Globus pallidus (tissue), 1 donor: ENCODE results near the gene ZNF470.

ENCODE experiments used
- DNase-seq: peaks from one replicate; pipeline ENCODE4 v3.0.0-alpha.2; 2015; ENCODE audit warnings: low spot score

ZNF470 gene

GRCh38 chr19:56567274-56568120 is at the start of gene ZNF470:
ZNF470 (plus strand) TSS chr19:56567468; CDS start chr19:56570312, 2,844 bp downstream.
- peak; percentile 92 for DNase-seq

- no peak for DNase-seq
Observed at GRCh38 chr19:56525214-56525860, 41.9 kb upstream of the ZNF470 start.

DNA sequence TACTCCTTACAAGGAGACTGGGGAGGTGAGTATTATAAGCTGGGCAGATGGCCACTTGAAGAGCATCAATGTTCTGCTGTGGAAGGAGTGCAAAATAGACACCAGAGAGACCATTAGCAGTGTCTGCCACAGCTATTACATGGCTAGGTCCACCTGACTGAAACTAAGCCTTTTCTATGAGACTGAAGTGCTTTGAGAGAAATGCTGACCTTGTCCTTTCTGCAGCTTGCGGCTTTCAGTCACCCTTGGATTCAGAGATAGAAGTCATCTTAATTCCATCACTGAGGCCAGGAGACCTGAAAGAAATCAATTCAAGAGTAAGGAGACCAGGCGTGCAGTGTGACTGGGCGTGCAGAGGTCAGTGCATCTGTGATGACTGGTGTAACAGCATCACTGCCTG is 29.8 kb upstream of the ZNF470 start:
- DNase-seq = no peak

GRCh38 chr19:56538254-56538760 is 29.0 kb upstream of the ZNF470 start:
- peak; percentile 90 for DNase-seq

DNA sequence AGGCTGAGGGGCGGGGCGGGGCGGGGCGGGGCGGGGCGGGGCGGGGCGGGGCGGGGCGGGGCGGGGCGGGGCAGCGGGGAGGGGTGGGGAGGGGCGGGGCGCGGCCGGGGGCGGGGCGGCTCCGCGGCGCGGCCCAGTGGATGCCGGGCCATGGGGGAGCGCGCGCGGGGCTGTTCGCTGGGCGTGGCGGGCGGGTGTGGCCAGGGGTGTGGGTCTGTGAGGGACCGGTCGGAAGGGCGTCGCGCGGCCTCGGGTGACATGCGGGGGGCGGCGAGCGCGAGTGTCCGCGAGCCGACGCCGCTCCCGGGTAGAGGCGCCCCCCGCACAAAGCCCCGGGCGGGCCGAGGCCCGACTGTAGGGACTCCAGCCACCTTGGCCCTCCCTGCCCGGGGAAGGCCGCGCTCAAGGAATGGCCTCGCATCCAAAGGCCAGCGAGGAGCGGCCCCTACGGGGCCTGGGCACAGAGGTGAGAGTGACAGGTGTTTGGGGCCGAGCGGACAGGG is 28.5 kb upstream of the ZNF470 start, which contains the start of gene ZFP28:
TSS of gene ZFP28 (plus strand) at position 188 of the 503 bp plus-strand sequence. CDS start at position 259, 71 bp downstream.
- no peak for DNase-seq

GRCh38 chr19:56543776-56544175 is 23.5 kb upstream of the ZNF470 start:
- DNase-seq = no peak

DNA sequence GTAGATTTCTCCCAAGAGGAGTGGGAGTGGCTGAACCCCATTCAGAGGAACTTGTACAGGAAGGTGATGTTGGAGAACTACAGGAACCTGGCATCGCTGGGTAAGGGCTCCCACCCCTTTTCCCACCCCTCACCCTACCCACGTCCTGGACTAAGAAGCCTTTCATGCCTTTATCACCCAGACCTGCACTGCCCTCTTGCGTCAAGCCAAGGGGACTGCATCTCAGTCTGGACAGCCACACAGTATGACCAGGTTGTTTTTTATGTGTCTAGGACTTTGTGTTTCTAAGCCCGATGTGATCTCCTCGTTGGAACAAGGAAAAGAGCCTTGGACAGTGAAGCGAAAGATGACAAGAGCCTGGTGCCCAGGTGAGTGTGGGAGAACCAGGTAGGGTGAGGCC is 19.7 kb upstream of the ZNF470 start:
- no peak for DNase-seq

DNA sequence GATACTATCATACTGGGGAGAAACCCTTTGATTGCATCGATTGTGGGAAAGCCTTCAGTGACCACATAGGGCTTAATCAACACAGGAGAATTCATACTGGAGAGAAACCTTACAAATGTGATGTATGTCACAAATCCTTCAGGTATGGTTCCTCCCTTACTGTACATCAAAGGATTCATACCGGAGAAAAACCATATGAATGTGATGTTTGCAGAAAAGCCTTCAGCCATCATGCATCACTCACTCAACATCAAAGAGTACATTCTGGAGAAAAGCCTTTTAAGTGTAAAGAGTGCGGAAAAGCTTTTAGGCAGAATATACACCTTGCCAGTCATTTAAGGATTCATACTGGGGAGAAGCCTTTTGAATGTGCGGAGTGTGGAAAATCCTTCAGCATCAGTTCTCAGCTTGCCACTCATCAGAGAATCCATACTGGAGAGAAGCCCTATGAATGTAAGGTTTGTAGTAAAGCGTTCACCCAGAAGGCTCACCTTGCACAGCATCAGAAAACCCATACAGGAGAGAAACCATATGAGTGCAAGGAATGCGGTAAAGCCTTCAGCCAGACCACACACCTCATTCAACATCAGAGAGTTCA is 12.9 kb upstream of the ZNF470 start:
- DNase-seq = no peak

DNA sequence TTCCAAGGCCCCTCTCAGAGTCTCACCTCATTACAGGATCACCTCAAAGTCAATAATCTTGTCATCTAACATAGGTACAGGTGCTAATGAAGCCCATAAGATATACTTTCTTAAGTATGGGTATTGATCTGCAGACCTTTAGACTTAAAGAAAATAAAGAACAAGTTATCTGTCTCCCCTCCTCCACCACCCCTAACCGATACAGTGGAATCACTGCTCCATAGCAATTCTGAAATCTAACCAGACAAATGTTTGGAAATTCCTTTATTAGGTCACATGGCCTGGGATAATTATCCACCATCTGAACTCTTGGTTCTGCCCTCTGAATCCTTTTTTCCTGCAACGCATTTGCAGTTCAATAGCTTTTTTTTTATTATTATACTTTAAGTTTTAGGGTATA is 4.5 kb upstream of the ZNF470 start:
- no peak for DNase-seq

GRCh38 chr19:56566904-56567273 is 379 bp upstream of the ZNF470 start:
- no peak for DNase-seq

- no peak for DNase-seq
Observed at GRCh38 chr19:56572589-56572988, 5.3 kb downstream of the ZNF470 start.

- no peak for DNase-seq
Observed at GRCh38 chr19:56573914-56574313, 6.6 kb downstream of the ZNF470 start.

DNA sequence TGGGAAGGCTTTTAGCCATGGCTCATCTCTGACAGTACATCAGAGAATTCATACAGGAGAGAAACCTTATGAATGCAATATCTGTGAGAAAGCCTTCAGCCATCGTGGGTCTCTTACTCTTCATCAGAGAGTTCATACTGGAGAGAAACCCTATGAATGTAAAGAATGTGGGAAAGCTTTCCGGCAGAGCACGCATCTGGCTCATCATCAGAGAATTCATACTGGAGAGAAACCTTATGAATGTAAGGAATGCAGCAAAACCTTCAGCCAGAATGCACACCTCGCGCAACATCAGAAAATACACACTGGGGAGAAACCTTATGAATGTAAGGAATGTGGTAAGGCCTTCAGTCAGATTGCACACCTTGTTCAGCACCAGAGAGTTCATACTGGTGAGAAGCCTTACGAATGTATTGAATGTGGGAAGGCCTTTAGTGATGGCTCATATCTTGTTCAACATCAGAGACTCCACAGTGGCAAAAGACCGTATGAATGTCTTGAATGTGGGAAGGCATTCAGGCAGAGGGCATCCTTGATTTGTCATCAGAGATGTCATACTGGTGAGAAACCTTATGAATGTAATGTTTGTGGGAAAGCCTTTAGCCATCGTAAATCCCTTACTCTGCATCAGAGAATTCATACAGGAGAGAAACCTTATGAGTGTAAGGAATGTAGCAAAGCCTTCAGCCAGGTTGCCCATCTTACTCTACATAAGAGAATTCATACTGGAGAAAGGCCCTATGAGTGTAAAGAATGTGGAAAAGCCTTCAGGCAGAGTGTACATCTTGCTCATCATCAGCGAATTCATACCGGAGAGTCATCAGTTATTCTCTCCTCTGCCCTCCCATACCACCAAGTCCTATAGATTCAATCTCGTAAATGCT is 10.7 kb downstream of the ZNF470 start:
- no peak for DNase-seq

GRCh38 chr19:56594446-56594782 is 27.1 kb downstream of the ZNF470 start:
- no peak for DNase-seq

DNA sequence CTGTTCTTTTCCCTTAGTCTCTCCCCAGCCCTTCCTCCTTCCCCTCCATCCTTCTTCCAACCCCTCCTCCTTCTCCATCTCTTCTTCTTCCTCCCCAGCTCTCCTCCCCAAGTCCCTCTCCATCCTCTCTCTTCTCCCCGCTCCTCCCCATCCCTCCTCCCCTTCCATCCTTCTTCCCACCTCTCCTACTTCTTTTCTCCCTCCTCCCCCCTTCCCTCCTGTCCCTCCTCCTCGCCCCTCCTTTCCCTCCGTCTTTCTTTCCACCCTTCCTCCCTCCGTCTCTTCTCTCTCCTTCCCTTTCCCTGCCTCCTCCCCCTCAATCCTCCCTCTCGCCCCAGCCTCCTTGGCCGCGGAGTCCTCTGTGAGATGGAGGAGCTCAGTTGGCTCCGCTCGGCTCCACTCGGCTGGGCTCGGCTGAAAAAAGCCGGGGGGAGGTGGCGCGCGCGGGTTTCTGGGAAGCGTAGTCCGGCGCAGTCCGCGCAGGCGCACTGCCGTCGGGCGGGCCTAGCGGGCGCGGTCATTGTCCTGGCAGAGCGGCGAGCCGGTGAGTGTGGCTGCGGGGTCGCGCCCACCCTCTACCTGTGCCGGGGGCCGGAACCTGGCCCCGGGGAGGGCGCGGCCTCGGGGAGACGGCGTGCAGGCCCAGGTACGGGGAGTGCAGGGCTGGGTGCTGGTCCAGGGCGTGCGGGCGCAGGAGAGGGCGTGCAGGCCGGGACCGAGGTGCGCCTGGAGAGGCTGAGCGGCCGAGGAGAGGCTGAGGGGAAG is 27.7 kb downstream of the ZNF470 start, which contains the start of gene ZNF71:
TSS of gene ZNF71 (plus strand) at position 520 of the 765 bp plus-strand sequence. CDS start 6,257 bp downstream, outside the sequence.
- peak; percentile 81 for DNase-seq

DNA sequence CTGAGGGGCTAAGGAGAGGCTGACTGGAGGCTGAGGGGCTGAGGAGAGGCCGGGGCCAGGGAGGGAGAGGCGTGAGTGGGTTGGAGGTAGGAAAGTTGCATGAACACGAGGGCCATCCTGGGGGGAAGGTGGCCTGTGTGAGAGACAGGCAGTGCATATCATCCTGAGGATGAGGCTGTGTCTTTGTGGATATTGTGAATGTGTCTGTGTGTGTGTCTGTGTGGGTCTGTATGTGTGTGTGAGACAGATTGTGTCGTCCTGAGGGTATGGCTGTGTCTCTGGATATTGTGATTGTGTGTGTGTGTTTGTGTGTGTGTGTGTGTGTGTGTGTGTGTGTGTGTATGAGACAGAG is 28.3 kb downstream of the ZNF470 start:
- DNase-seq = no peak

GRCh38 chr19:56596676-56597075 is 29.4 kb downstream of the ZNF470 start:
- no peak for DNase-seq

- DNase-seq = no peak
Observed at GRCh38 chr19:56597696-56598095, 30.4 kb downstream of the ZNF470 start.

GRCh38 chr19:56601375-56601774 is 34.1 kb downstream of the ZNF470 start:
- no peak for DNase-seq

- DNase-seq = peak; percentile 49
Observed at GRCh38 chr19:56603829-56604228, 36.6 kb downstream of the ZNF470 start.
